ENCODE results near the gene HIVEP2.

HIVEP2 gene

GRCh38 chr6:142945446-142946180, 637 bp upstream of the HIVEP2 start:
- no peak for DNase-seq

- DNase-seq, result peak; percentile 76
Measured at GRCh38 chr6:142944124-142945048, 590 bp downstream of the HIVEP2 start.

- DNase-seq, result peak; percentile 53
Measured at GRCh38 chr6:142943711-142944123, 1.3 kb downstream of the HIVEP2 start.

- DNase-seq, result peak; percentile 81
Measured at GRCh38 chr6:142942805-142943227, 2.2 kb downstream of the HIVEP2 start.

GRCh38 chr6:142942238-142942637, 2.7 kb downstream of the HIVEP2 start:
- DNase-seq, result no peak

- no peak for DNase-seq
Measured at GRCh38 chr6:142941018-142941417, 4.0 kb downstream of the HIVEP2 start.

GRCh38 chr6:142940487-142940886, 4.5 kb downstream of the HIVEP2 start:
- no peak for DNase-seq

GRCh38 chr6:142938510-142938909, 6.5 kb downstream of the HIVEP2 start:
- no peak for DNase-seq

GRCh38 chr6:142937986-142938385, 7.0 kb downstream of the HIVEP2 start:
- no peak for DNase-seq

GRCh38 chr6:142935553-142936517, 9.1 kb downstream of the HIVEP2 start:
- DNase-seq, result no peak

- DNase-seq, result no peak
Measured at GRCh38 chr6:142934599-142934998, 10.4 kb downstream of the HIVEP2 start.

GRCh38 chr6:142934106-142934505, 10.9 kb downstream of the HIVEP2 start:
- no peak for DNase-seq

- DNase-seq, result no peak
Measured at GRCh38 chr6:142933701-142934100, 11.3 kb downstream of the HIVEP2 start.

- peak; percentile 75 for DNase-seq
Measured at GRCh38 chr6:142932889-142933288, 12.1 kb downstream of the HIVEP2 start.

GRCh38 chr6:142929751-142930358, 15.1 kb downstream of the HIVEP2 start:
- DNase-seq, result peak; percentile 39

- DNase-seq, result no peak
Measured at GRCh38 chr6:142927904-142928303, 17.1 kb downstream of the HIVEP2 start.

GRCh38 chr6:142927271-142927580, 17.8 kb downstream of the HIVEP2 start:
- peak; percentile 15 for DNase-seq

GRCh38 chr6:142926494-142927270, 18.3 kb downstream of the HIVEP2 start:
- DNase-seq, result peak; percentile 73

GRCh38 chr6:142926177-142926493, 18.8 kb downstream of the HIVEP2 start:
- DNase-seq, result no peak

- DNase-seq, result peak; percentile 86
Measured at GRCh38 chr6:142925575-142926110, 19.3 kb downstream of the HIVEP2 start.

- DNase-seq, result no peak
Measured at GRCh38 chr6:142918339-142919042, 26.5 kb downstream of the HIVEP2 start.
